Kidney (tissue), 14 donors: ENCODE measurements around the gene GRIA3. TPM values are rescaled to one million over a fixed set of nuclear protein-coding genes. Genes with fewer than 3 reads are reported as not detected.

Experiments
- DNase-seq, 5 donors: peaks; one replicate each; pipeline ENCODE4 v3.0.0-alpha.2; 2013 to 2020
- FAIRE-seq: peaks from 2 replicates; lab custom pipeline; 2012; peaks lifted over from hg19 to GRCh38; lab: Jason Lieb, UNC
- H3K27ac ChIP-seq, 2 donors: one replicate each; pipeline ENCODE4 v1.7.0; 2013; ENCODE audit warnings: low read depth in 2 of 2, low read length in 2 of 2, inconsistent platforms in 1 of 2
- H3K27me3 ChIP-seq: one replicate; pipeline ENCODE4 v1.7.1; 2013; ENCODE audit warnings: low read length, inconsistent platforms; ENCODE audit not compliant: control insufficient read depth, insufficient read depth
- H3K36me3 ChIP-seq, 3 donors: one replicate each; pipeline versions ENCODE4 v1.7.0 to v1.7.1; 2013; ENCODE audit warnings: low read length in 3 of 3, control low read depth in 1 of 3, inconsistent platforms in 1 of 3; ENCODE audit not compliant: insufficient read depth in 3 of 3, control insufficient read depth in 2 of 3
- H3K4me1 ChIP-seq, 3 donors: one replicate each; pipeline versions ENCODE4 v1.7.0 to v1.7.1; 2013; ENCODE audit warnings: low read length in 3 of 3, inconsistent platforms in 1 of 3, low read depth in 1 of 3; ENCODE audit not compliant: control insufficient read depth in 2 of 3, insufficient read depth in 2 of 3
- H3K4me3 ChIP-seq, 3 donors: one replicate each; pipeline versions ENCODE4 v1.7.0 to v1.8.1; 2013; ENCODE audit warnings: low read length in 3 of 3, control low read depth in 1 of 3, inconsistent platforms in 1 of 3
- H3K9ac ChIP-seq, 3 donors: one replicate each; pipeline versions ENCODE4 v1.7.0 to v1.7.1; 2013; ENCODE audit warnings: low read length in 3 of 3, control low read depth in 1 of 3, inconsistent platforms in 1 of 3
- H3K9me3 ChIP-seq, 3 donors: one replicate each; pipeline versions ENCODE4 v1.7.0 to v1.7.1; 2013; ENCODE audit warnings: low read length in 3 of 3, control low read depth in 1 of 3, inconsistent platforms in 1 of 3; ENCODE audit not compliant: control insufficient read depth in 2 of 3, insufficient read depth in 1 of 3
- intact Hi-C: fragments of 100-400 bp; cut with DNase I; formaldehyde crosslinking; loops from one replicate; pipeline ENCODE4 v1.11.1; 2022
- polyA plus RNA-seq: library from polyadenylated mRNA; stranded (reverse); fragments of 350-450 nt; fragmentation: Illumina TruSeq; extraction: RNeasy Lipid Tissue Mini Kit (QIAGEN cat#74804); gene quantifications from one replicate; pipeline ENCODE4 v1.2.3, GENCODE V29; 2014; ENCODE audit warnings: low read depth, low replicate concordance; ENCODE audit not compliant: insufficient read depth
- total RNA-seq: library from RNA; stranded (reverse); fragmentation: NEBNext Ultra II Directional; extraction: Animal tissue kit (Norgen Biotek cat#: 25700); gene quantifications from one replicate; pipeline ENCODE4 v1.2.1, GENCODE V29; 2021
- TF ChIP-seq, protein P1 (sequence below): IDR thresholded peaks from 3 replicates; pipeline ENCODE4 v1.5.1; 2012; ENCODE audit warnings: mild to moderate bottlenecking, moderate library complexity, borderline replicate concordance; ENCODE audit not compliant: insufficient read depth; ENCODE audit errors: extremely low read depth
- donor health status: control.
- donor health status: control.
- donor health status: control.
- donor health status: control.
- donor health status: control.
- donor health status: DM: yes; HTN: yes; CAD: no.
- donor health status: Normal renal cell carcinoma (clear cell type).

GRIA3 gene
- total and polyA plus RNA-seq, 2 donors from 2014 or later, result 1.4 to 5.8 TPM

DNA sequence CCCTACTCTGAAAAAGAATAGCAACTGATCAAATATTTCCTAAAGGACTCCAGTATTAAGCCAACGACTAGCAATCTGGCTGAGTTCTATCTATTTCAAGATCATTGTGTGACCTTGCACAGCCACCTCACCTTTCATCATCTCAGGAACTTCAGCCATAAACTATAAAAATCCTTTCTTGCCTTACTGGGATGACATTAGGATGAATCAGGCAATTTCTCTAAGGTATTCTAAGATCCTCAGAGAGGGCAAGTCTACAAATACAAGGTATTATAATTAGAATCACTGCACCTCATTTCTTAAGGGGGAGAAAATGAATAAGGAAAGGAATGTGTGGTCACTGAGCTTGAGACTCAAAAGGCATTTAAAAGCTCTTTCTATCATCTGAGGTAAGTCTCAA lies 152.6 kb downstream of the GRIA3 start:
- FAIRE-seq (no peak), DNase-seq (no peak)
- Histone ChIP-seq H3K4me3 (no peak overlapping the region), H3K4me1 (no peaks in the 10 kb centered on the region), H3K27ac (no peak overlapping the region), H3K36me3 (no peaks in the 10 kb centered on the region), H3K27me3 (no peaks in the 10 kb centered on the region), H3K9me3 (no peaks in the 10 kb centered on the region), H3K9ac (no peak overlapping the region)
- intact Hi-C loops, result no loop called here
- TF ChIP-seq, protein P1, sequence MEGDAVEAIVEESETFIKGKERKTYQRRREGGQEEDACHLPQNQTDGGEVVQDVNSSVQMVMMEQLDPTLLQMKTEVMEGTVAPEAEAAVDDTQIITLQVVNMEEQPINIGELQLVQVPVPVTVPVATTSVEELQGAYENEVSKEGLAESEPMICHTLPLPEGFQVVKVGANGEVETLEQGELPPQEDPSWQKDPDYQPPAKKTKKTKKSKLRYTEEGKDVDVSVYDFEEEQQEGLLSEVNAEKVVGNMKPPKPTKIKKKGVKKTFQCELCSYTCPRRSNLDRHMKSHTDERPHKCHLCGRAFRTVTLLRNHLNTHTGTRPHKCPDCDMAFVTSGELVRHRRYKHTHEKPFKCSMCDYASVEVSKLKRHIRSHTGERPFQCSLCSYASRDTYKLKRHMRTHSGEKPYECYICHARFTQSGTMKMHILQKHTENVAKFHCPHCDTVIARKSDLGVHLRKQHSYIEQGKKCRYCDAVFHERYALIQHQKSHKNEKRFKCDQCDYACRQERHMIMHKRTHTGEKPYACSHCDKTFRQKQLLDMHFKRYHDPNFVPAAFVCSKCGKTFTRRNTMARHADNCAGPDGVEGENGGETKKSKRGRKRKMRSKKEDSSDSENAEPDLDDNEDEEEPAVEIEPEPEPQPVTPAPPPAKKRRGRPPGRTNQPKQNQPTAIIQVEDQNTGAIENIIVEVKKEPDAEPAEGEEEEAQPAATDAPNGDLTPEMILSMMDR, result no peak

DNA sequence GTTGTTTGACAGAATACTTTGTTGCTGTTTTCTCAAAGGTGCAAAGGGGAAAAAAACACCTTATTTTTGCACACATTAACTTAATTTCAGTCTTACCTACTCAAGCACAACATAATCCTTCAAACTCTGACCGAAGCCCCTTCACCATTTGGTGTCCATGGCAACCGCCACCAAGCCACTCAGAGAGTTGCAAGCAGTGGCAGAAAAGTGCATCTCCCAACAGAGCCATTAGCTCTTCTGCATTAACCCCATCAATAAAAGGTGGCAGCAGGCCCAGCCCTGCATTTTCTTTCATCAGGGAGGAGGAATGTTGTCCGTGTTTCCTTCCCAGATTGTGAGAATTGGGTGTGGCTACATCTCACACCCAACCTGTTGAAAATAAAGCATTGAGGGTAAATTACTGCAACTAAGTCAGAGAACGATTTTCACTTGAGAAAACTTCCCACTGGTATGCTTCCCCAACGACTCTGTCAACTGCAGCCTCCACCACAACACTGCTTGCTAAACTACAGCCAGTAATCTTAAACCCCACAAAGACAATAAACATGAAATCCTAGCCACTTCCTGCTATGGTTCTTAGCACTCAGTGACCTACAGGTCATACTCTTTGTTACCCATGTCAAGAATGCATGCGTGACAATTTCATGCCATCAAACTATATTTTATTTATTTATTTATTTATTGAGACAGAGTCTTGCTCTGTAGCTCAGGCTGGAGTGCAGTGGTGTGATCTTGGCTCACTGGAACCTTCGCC lies 154.0 kb downstream of the GRIA3 start:
- TF ChIP-seq, protein P1, result no peak
- no peak overlapping the region for H3K4me3 ChIP-seq
- FAIRE-seq (no peak), DNase-seq (peak in 3 of 5 donors; percentile 10 to 32 (median 10))
- no peaks in the 10 kb centered on the region for H3K36me3 ChIP-seq
- no peaks in the 10 kb centered on the region for H3K4me1 ChIP-seq
- intact Hi-C loops, result no loop called here
- H3K9me3 ChIP-seq, result no peaks in the 10 kb centered on the region
- no peak overlapping the region for H3K9ac ChIP-seq
- H3K27me3 ChIP-seq, result no peaks in the 10 kb centered on the region
- no peak overlapping the region for H3K27ac ChIP-seq

DNA sequence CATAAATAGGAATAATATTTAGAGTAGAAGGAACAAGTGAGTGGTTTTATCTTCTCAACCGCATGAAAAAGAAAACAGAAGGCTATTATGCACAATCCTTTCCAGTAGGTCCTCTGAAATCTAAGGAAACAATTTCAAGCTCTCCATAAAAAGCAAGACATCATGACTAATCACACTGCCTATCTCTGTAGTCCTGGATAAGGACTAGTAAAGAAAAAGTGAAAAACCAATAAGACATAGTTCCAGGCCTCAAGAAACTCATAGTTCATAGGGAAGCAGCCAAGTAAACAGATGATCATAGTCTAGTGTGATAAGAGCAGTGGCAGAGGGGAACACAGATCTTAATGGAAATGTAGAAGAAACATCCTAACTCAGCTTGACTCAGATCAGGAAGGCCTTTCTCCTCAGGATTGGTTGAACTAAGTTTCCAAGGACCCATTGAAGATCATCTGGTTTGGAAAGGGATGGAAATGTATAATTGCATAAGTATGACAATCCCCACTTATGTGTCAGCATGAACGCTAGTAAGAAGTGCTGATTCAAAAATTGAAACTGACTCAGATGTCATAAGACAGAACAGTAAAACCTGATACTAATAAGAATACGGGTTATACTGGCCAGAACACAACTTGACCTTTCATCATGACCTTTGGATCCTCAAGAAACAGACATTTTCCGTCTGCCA lies 155.3 kb downstream of the GRIA3 start:
- Histone ChIP-seq H3K9me3 (no peaks in the 10 kb centered on the region), H3K36me3 (no peaks in the 10 kb centered on the region), H3K4me1 (no peaks in the 10 kb centered on the region), H3K27ac (no peak overlapping the region), H3K4me3 (no peak overlapping the region), H3K27me3 (no peaks in the 10 kb centered on the region), H3K9ac (no peak overlapping the region)
- intact Hi-C loops, result no loop called here
- no peak for DNase-seq
- TF ChIP-seq, protein P1, result no peak
- no peak for FAIRE-seq
